GM19372 (cell line): Measurements from ENCODE around the gene SPOCK2.

Experiments
- ATAC-seq: cut with Tn5 transposase; IDR thresholded peaks from one replicate; pipeline ENCODE4 v1.9.1; 2021; ENCODE audit warnings: mild to moderate bottlenecking, low read depth, moderate library complexity; ENCODE audit not compliant: unreplicated experiment

Gene SPOCK2

GRCh38 chr10:72059843-72060822 lies 28.2 kb downstream of the SPOCK2 start:
- no peak for ATAC-seq

GRCh38 chr10:72058989-72059842 lies 29.1 kb downstream of the SPOCK2 start:
- no peak for ATAC-seq

- ATAC-seq = no peak
Measured at GRCh38 chr10:72058347-72058898, 29.9 kb downstream of the SPOCK2 start.

- no peak for ATAC-seq
Measured at GRCh38 chr10:72056932-72057751, 31.2 kb downstream of the SPOCK2 start.

GRCh38 chr10:72056113-72056512 lies 32.2 kb downstream of the SPOCK2 start:
- ATAC-seq = no peak

GRCh38 chr10:72053690-72054089 lies 34.7 kb downstream of the SPOCK2 start:
- ATAC-seq = no peak

- no peak for ATAC-seq
Measured at GRCh38 chr10:72050873-72051272, 37.5 kb downstream of the SPOCK2 start.

- no peak for ATAC-seq
Measured at GRCh38 chr10:72049969-72050781, 38.2 kb downstream of the SPOCK2 start.

GRCh38 chr10:72049472-72049871 lies 38.9 kb downstream of the SPOCK2 start:
- ATAC-seq = no peak

GRCh38 chr10:72048450-72049124 lies 39.8 kb downstream of the SPOCK2 start:
- ATAC-seq = no peak

GRCh38 chr10:72045586-72045985 lies 42.8 kb downstream of the SPOCK2 start:
- ATAC-seq = no peak

- no peak for ATAC-seq
Measured at GRCh38 chr10:72044417-72045041, 43.8 kb downstream of the SPOCK2 start.

GRCh38 chr10:72043016-72043834 lies 45.1 kb downstream of the SPOCK2 start:
- no peak for ATAC-seq

GRCh38 chr10:72041491-72041890 lies 46.9 kb downstream of the SPOCK2 start:
- no peak for ATAC-seq

GRCh38 chr10:72039377-72039776 lies 49.0 kb downstream of the SPOCK2 start:
- ATAC-seq = no peak

- no peak for ATAC-seq
Measured at GRCh38 chr10:72038458-72039001, 49.8 kb downstream of the SPOCK2 start.

GRCh38 chr10:72037811-72038210 lies 50.5 kb downstream of the SPOCK2 start:
- ATAC-seq = no peak
